Measurements from ENCODE around the gene TRIP12.
A peak's percentile ranks its signal among the peaks of the same experiment; 100 is the strongest.
"Not testable (repeated sequence)": the region's sequence is repeated elsewhere in the genome, so short reads cannot be mapped to it uniquely, and the experiment has no call there.

TRIP12 gene

DNA sequence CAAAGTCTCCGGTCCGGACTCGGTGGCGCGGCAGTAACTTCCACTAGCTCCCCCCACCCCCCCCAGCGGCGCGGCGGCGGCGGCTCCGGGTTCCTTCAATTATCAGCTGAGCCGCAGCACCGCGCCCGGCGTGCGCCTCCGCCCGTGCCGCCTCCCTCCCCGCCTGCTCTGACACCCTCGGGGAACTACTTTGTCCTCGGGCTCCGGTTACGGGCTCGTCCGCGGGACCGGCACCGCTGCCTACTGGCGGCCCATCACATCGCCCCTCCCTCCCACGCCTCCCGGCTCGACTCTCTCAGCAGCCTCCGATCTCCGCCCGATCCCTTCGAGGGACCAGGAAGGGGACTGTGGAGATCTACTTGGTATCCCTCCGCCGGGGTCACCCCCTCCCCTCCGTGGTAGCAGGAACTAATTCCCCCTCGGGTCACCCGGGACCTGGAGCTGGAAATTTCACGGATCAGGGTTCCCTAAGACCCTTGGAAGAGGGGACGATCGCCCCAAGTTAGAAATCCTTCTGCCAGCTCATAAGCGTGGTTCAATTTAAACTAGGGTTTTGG is at the start of gene TRIP12:
TRIP12 (minus strand) TSS at position 118 of the 557 bp plus-strand sequence. CDS start 41,930 bp downstream, outside the sequence.
- Histone ChIP-seq H3K36me3 (ENCODE audit: insufficient read depth, low read length) (no peaks in the 10 kb centered on the region; the same call in 1 of the 2 replicates), H3K9ac (ENCODE audit: low read depth, low read length) (peak within 1 kb of the TSS; percentile 82), H3K4me1 (ENCODE audit: insufficient read depth, low read length) (no peaks in the 10 kb centered on the region), H3K9me3 (ENCODE audit: control insufficient read depth, insufficient read depth, low read length) (no peaks in the 10 kb centered on the region)

DNA sequence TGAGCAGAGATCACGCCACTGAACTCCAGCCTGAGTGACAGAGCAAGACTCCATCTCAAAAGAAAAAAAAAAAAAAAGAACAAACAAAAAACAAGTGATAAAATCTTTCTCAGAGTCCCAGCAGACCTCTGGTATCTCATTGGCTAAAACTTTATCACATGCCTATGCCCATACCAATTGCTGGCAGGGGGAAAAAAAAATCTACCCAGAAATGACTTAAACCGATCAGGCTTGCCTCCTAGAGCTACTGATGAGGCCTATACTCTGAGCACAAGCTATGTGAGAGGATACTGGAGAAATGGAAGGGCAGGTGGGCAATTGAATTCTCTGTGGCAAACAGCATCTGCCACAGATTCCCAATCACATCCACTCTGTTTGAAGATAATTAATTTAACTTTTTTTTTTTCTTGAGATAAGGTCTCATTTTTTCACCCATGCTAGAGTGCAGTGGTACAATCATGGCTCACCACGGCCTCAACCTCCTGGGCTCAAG is 49.5 kb upstream of the TRIP12 start:
- H3K9ac ChIP-seq (ENCODE audit: low read depth, low read length), result no peak overlapping the region

DNA sequence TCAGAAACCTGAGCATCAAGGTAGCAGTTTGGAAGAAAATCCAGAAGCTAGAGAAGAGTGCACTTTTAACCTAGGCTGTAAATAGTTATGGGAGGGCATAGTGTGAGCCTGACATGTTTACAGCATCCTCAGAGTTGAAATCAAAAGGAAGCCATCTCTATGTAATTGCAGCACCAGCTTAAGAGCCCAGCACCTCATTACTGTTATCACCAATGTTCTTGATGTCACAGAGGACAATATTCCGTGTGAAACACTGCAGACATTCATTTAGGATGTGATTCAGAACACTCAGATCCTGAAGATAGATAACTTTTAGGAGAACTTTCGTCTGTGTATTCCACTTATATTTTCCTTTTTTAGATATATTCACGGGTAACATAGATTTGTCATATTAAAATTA is 48.6 kb upstream of the TRIP12 start:
- Histone ChIP-seq H3K9ac (ENCODE audit: low read depth, low read length) (no peak overlapping the region), H3K9me3 (ENCODE audit: control insufficient read depth, insufficient read depth, low read length) (no peaks in the 10 kb centered on the region), H3K36me3 (ENCODE audit: insufficient read depth, low read length) (no peaks in the 10 kb centered on the region)

More for the DNA sequence above, 49.5 kb upstream of the TRIP12 start:
- Histone ChIP-seq H3K4me1 (ENCODE audit: insufficient read depth, low read length) (no peaks in the 10 kb centered on the region), H3K9me3 (ENCODE audit: control insufficient read depth, insufficient read depth, low read length) (no peaks in the 10 kb centered on the region), H3K36me3 (ENCODE audit: insufficient read depth, low read length) (no peaks in the 10 kb centered on the region)

DNA sequence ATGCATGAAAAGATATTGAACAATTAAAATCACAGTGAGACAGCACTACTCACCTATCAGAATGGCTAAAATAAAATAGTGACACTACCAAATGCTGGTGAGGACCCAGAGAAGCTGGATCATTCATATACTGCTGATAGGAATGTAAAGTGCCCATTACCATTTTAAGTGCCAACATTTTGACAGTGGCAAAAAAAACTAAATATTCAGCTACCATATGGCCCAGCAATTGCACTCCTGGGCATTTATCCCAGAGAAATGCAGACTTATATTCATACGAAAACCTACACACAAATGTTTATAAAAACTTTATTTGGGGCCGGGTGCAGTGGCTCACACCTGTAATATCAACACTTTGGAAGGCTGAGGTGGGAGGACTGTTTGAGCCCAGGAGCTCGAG is 48.1 kb upstream of the TRIP12 start:
- Histone ChIP-seq H3K36me3 (ENCODE audit: insufficient read depth, low read length) (no peaks in the 10 kb centered on the region), H3K9me3 (ENCODE audit: control insufficient read depth, insufficient read depth, low read length) (no peaks in the 10 kb centered on the region), H3K9ac (ENCODE audit: low read depth, low read length) (no peak overlapping the region), H3K4me1 (ENCODE audit: insufficient read depth, low read length) (no peaks in the 10 kb centered on the region)

More for the DNA sequence above, 48.6 kb upstream of the TRIP12 start:
- no peaks in the 10 kb centered on the region for H3K4me1 ChIP-seq (ENCODE audit: insufficient read depth, low read length)

GRCh38 chr2:229963596-229963995 is 41.8 kb upstream of the TRIP12 start:
- not testable (repeated sequence) for H3K9ac ChIP-seq (ENCODE audit: low read depth, low read length); H3K9me3 ChIP-seq (ENCODE audit: control insufficient read depth, insufficient read depth, low read length)

GRCh38 chr2:229956491-229956890 is 34.7 kb upstream of the TRIP12 start:
- peaks cover 7% of the 10 kb centered on the region for H3K4me1 ChIP-seq (ENCODE audit: insufficient read depth, low read length)
- no peaks in the 10 kb centered on the region for H3K36me3 ChIP-seq (ENCODE audit: insufficient read depth, low read length)
- no peaks in the 10 kb centered on the region for H3K9me3 ChIP-seq (ENCODE audit: control insufficient read depth, insufficient read depth, low read length)
- no peak overlapping the region for H3K9ac ChIP-seq (ENCODE audit: low read depth, low read length)

More at GRCh38 chr2:229963596-229963995, 41.8 kb upstream of the TRIP12 start:
- H3K36me3 ChIP-seq (ENCODE audit: insufficient read depth, low read length); H3K4me1 ChIP-seq (ENCODE audit: insufficient read depth, low read length): not testable (repeated sequence)

- Histone ChIP-seq H3K36me3 (ENCODE audit: insufficient read depth, low read length) (no peaks in the 10 kb centered on the region), H3K9me3 (ENCODE audit: control insufficient read depth, insufficient read depth, low read length) (no peaks in the 10 kb centered on the region), H3K4me1 (ENCODE audit: insufficient read depth, low read length) (peaks cover 9% of the 10 kb centered on the region), H3K9ac (ENCODE audit: low read depth, low read length) (no peak overlapping the region)
Measured at GRCh38 chr2:229955663-229956062, 33.9 kb upstream of the TRIP12 start.

- H3K9ac ChIP-seq (ENCODE audit: low read depth, low read length), result no peak overlapping the region; the same call in 1 of the 2 replicates
- H3K36me3 ChIP-seq (ENCODE audit: insufficient read depth, low read length), result no peaks in the 10 kb centered on the region
- no peaks in the 10 kb centered on the region for H3K9me3 ChIP-seq (ENCODE audit: control insufficient read depth, insufficient read depth, low read length)
- peaks cover 9% of the 10 kb centered on the region for H3K4me1 ChIP-seq (ENCODE audit: insufficient read depth, low read length)
Measured at GRCh38 chr2:229952256-229952835, 30.5 kb upstream of the TRIP12 start.

DNA sequence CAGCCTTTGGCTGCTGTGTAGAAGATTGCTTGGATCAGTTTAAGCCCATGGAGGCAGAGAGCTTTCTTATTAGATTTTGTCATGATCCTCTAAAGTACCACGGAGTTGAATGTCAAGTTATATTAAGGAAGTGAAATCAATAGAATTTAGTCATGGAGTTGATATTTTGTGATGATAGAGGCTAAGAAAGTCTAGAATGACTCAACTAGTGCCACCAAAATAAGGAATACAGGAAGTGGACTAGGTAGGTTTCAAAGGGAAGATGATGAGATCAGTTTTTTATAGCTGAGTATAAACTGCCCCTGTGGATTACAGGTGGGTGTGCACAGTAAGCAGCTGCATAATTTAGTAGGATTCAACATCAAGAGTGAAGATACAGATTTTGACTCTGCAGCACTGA is 25.7 kb upstream of the TRIP12 start:
- Histone ChIP-seq H3K9me3 (ENCODE audit: control insufficient read depth, insufficient read depth, low read length) (no peaks in the 10 kb centered on the region), H3K36me3 (ENCODE audit: insufficient read depth, low read length) (no peaks in the 10 kb centered on the region), H3K4me1 (ENCODE audit: insufficient read depth, low read length) (peaks cover 16% of the 10 kb centered on the region), H3K9ac (ENCODE audit: low read depth, low read length) (no peak overlapping the region)

- Histone ChIP-seq H3K9me3 (ENCODE audit: control insufficient read depth, insufficient read depth, low read length) (no peaks in the 10 kb centered on the region), H3K4me1 (ENCODE audit: insufficient read depth, low read length) (peaks cover 7% of the 10 kb centered on the region; the same call in 1 of the 2 replicates), H3K36me3 (ENCODE audit: insufficient read depth, low read length) (no peaks in the 10 kb centered on the region), H3K9ac (ENCODE audit: low read depth, low read length) (no peak overlapping the region)
Measured at GRCh38 chr2:229945975-229946374, 24.2 kb upstream of the TRIP12 start.

- Histone ChIP-seq H3K9me3 (ENCODE audit: control insufficient read depth, insufficient read depth, low read length) (no peaks in the 10 kb centered on the region), H3K4me1 (ENCODE audit: insufficient read depth, low read length) (peaks cover 7% of the 10 kb centered on the region; the same call in 1 of the 2 replicates), H3K36me3 (ENCODE audit: insufficient read depth, low read length) (no peaks in the 10 kb centered on the region; the same call in 1 of the 2 replicates), H3K9ac (ENCODE audit: low read depth, low read length) (no peak overlapping the region)
Measured at GRCh38 chr2:229943770-229944449, 22.1 kb upstream of the TRIP12 start.

DNA sequence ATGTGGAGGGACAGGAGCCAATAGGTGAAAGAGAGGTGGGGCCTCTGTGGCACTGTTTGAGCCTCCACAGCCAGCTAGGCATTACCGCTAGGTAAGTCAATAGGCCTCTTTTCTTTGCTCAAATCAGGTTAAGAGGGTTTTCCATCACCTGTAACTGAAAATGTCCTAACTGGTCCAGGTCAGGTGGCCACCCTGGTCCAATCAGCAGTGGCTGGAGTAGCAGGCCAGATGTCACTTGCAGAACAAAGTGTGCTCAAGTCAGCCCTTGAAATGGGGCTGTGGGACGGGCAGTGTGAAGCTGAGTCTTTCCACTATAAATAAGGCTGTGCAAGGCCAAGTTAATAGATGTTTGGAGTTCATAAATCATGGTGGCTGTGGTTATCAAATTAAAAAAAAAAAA is 21.4 kb upstream of the TRIP12 start:
- no peaks in the 10 kb centered on the region for H3K9me3 ChIP-seq (ENCODE audit: control insufficient read depth, insufficient read depth, low read length)
- H3K9ac ChIP-seq (ENCODE audit: low read depth, low read length), result no peak overlapping the region
- H3K36me3 ChIP-seq (ENCODE audit: insufficient read depth, low read length), result no peaks in the 10 kb centered on the region; the same call in 1 of the 2 replicates
- peaks cover 7% of the 10 kb centered on the region; the same call in 1 of the 2 replicates for H3K4me1 ChIP-seq (ENCODE audit: insufficient read depth, low read length)

DNA sequence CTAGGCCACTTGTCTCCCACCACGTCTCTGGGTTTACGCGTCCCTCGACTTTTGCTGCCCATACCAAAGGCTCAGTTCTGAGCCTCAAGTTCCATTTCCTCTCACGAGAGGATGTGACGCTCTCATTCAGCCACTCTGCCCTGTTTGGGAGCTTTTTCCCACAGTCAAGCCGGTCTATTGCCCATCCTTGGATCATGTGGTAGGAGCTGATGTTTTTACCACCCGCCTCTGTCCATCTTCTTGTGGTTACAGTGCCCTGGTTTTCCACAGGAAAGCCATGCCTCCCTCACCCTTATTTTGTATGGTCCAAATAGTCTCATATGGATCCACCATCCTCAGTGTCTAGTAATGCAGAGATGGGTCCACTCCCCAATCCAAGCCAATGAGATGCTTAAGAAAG is 20.9 kb upstream of the TRIP12 start:
- H3K9me3 ChIP-seq (ENCODE audit: control insufficient read depth, insufficient read depth, low read length), result no peaks in the 10 kb centered on the region
- no peaks in the 10 kb centered on the region; the same call in 1 of the 2 replicates for H3K36me3 ChIP-seq (ENCODE audit: insufficient read depth, low read length)
- H3K4me1 ChIP-seq (ENCODE audit: insufficient read depth, low read length), result peaks cover 7% of the 10 kb centered on the region; the same call in 1 of the 2 replicates
- H3K9ac ChIP-seq (ENCODE audit: low read depth, low read length), result no peak overlapping the region

DNA sequence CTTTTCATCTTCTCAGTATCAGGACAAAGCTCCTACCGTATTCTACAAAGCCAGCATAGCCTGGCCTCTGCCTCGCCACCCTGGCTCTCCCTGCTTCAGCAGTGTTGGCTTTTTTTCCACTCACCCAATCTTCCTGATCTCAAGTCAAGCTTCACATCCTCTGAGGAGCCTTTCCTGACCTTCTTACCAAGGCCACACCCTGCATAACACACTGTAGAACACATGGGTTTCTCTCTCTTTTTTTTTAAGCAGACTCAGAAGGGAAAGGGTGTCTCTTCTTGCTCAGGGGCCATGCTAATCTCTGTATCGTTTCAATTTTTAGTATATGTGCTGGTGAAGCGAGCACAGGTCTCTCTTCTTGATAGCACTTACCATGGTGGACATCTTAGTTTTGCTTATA is 15.7 kb upstream of the TRIP12 start:
- no peaks in the 10 kb centered on the region; the same call in 1 of the 2 replicates for H3K36me3 ChIP-seq (ENCODE audit: insufficient read depth, low read length)
- peaks cover 4% of the 10 kb centered on the region for H3K9me3 ChIP-seq (ENCODE audit: control insufficient read depth, insufficient read depth, low read length)
- H3K4me1 ChIP-seq (ENCODE audit: insufficient read depth, low read length), result no peaks in the 10 kb centered on the region
- H3K9ac ChIP-seq (ENCODE audit: low read depth, low read length), result no peak overlapping the region

Measured in ES-I3 (cell line).